Activated CD8-positive, alpha-beta memory T cell treated with anti-CD3 and anti-CD28 coated beads, Interleukin-2, amount 10 ng/mL, durations not matched to agents 7 days and 5 days (primary cell): ENCODE results near the gene COPB1. TPM values are rescaled to one million over a fixed set of nuclear protein-coding genes. Genes with fewer than 3 reads are reported as not detected.

ENCODE experiments used
- ATAC-seq: fragments of 150-1000 bp; cut with Tn5 transposase; one replicate; pipeline ENCODE4 v1.10.0; 2021; ENCODE audit warnings: moderate library complexity
- CTCF ChIA-PET: fragments of 350-600 bp; sonication (Branson Sonifier 250); formaldehyde crosslinking; loops from one replicate; lab custom pipeline; 2021; ENCODE audit warnings: antibody characterized with exemption; lab: Charles Lee
- DNase-seq: peaks from one replicate; pipeline ENCODE4 v3.0.0-alpha.2; 2020
- H3K27ac Mint-ChIP-seq: one replicate; pipeline ENCODE4 v1.8.0; 2021; ENCODE audit warnings: mild to moderate bottlenecking, mixed read lengths
- H3K27me3 Mint-ChIP-seq: one replicate; pipeline ENCODE4 v1.8.0; 2021; ENCODE audit warnings: mixed read lengths
- H3K36me3 Mint-ChIP-seq: one replicate; pipeline ENCODE4 v1.8.0; 2021; ENCODE audit warnings: mild to moderate bottlenecking, mixed read lengths
- H3K4me1 Mint-ChIP-seq: one replicate; pipeline ENCODE4 v1.8.0; 2021; ENCODE audit warnings: mixed read lengths
- H3K4me3 Mint-ChIP-seq: one replicate; pipeline ENCODE4 v1.8.0; 2021; ENCODE audit warnings: mild to moderate bottlenecking, moderate library complexity, mixed read lengths
- H3K9me3 Mint-ChIP-seq: one replicate; pipeline ENCODE4 v1.8.0; 2022; ENCODE audit warnings: low read depth, mixed read lengths
- total RNA-seq, 2 experiments: library from RNA; stranded (reverse); gene quantifications; one replicate each; pipeline ENCODE4 v1.2.3, GENCODE V29; 2021

The COPB1 gene
- total RNA-seq, 2 experiments from 2014 or later, result 74.7 to 106 TPM

GRCh38 chr11:14499178-14499559 is 442 bp downstream of the COPB1 start:
- H3K27ac Mint-ChIP-seq, result peak overlapping the region; percentile 97
- H3K27me3 Mint-ChIP-seq, result no peaks in the 10 kb centered on the region
- CTCF ChIA-PET, result interaction anchor here (1.1 to 3.2 kb wide), 5 partner anchors 10 to 576 kb away, joined by 4 to 22 read pairs (median 5); no protein-coding TSS in a partner anchor
- H3K4me3 Mint-ChIP-seq, result peak overlapping the region; percentile 79
- H3K4me1 Mint-ChIP-seq, result peaks cover 34% of the 10 kb centered on the region
- peak; percentile 38 for ATAC-seq
- H3K36me3 Mint-ChIP-seq, result peaks cover 32% of the 10 kb centered on the region
- DNase-seq, result peak; percentile 66
- no peaks in the 10 kb centered on the region for H3K9me3 Mint-ChIP-seq

GRCh38 chr11:14480716-14481115 is 18.9 kb downstream of the COPB1 start:
- Mint-ChIP-seq H3K27ac (peak overlapping the region; percentile 19), H3K4me3 (no peak overlapping the region), H3K9me3 (no peaks in the 10 kb centered on the region), H3K4me1 (peaks cover 8% of the 10 kb centered on the region), H3K36me3 (peaks cover 59% of the 10 kb centered on the region), H3K27me3 (no peaks in the 10 kb centered on the region)
- no peak for ATAC-seq
- CTCF ChIA-PET, result interaction anchor here (1.0 to 1.4 kb wide), 2 partner anchors 12 to 428 kb away, joined by 4 read pairs; no protein-coding TSS in a partner anchor
- no peak for DNase-seq

GRCh38 chr11:14471127-14471526 is 28.5 kb downstream of the COPB1 start:
- CTCF ChIA-PET, result interaction anchor here (1.2 to 1.6 kb wide), 2 partner anchors 14 to 16 kb away, joined by 3 to 4 read pairs; no protein-coding TSS in a partner anchor
- Mint-ChIP-seq H3K4me1 (peaks cover 29% of the 10 kb centered on the region), H3K36me3 (peaks cover 84% of the 10 kb centered on the region), H3K27ac (no peak overlapping the region), H3K9me3 (no peaks in the 10 kb centered on the region), H3K27me3 (no peaks in the 10 kb centered on the region), H3K4me3 (no peak overlapping the region)
- ATAC-seq, result no peak
- DNase-seq, result no peak

- CTCF ChIA-PET, result interaction anchor here (1.2 to 2.4 kb wide), 3 partner anchors 9 to 444 kb away, joined by 3 to 11 read pairs (median 4); partner anchors contain the start of gene COPB1
- Mint-ChIP-seq H3K9me3 (no peaks in the 10 kb centered on the region), H3K27ac (no peak overlapping the region), H3K4me3 (no peak overlapping the region), H3K4me1 (peaks cover 11% of the 10 kb centered on the region), H3K36me3 (peaks cover 45% of the 10 kb centered on the region), H3K27me3 (no peaks in the 10 kb centered on the region)
- DNase-seq, result no peak
- peak; percentile 57 for ATAC-seq
Observed at GRCh38 chr11:14463623-14464022, 36.0 kb downstream of the COPB1 start.

- Mint-ChIP-seq H3K36me3 (peaks cover 34% of the 10 kb centered on the region), H3K27ac (peak overlapping the region; percentile 8), H3K4me1 (no peaks in the 10 kb centered on the region), H3K9me3 (no peaks in the 10 kb centered on the region), H3K27me3 (no peaks in the 10 kb centered on the region), H3K4me3 (no peak overlapping the region)
- CTCF ChIA-PET, result interaction anchor here (1.0 kb wide), 1 partner anchor 446 kb away, joined by 3 read pairs; no protein-coding TSS in a partner anchor
- no peak for ATAC-seq
- DNase-seq, result no peak
Observed at GRCh38 chr11:14460147-14460546, 39.5 kb downstream of the COPB1 start.

- H3K4me1 Mint-ChIP-seq, result peaks cover 2% of the 10 kb centered on the region
- ATAC-seq (no peak), DNase-seq (no peak)
- no peak overlapping the region for H3K4me3 Mint-ChIP-seq
- H3K27me3 Mint-ChIP-seq, result no peaks in the 10 kb centered on the region
- H3K36me3 Mint-ChIP-seq, result peaks cover 34% of the 10 kb centered on the region
- no peaks in the 10 kb centered on the region for H3K9me3 Mint-ChIP-seq
- no peak overlapping the region for H3K27ac Mint-ChIP-seq
- CTCF ChIA-PET, result interaction anchor here (0.6 to 1.6 kb wide), 5 partner anchors 10 to 433 kb away, joined by 3 to 5 read pairs (median 3); partner anchors contain the start of gene CYP2R1
Observed at GRCh38 chr11:14458377-14458776, 41.2 kb downstream of the COPB1 start.

GRCh38 chr11:14455648-14456430 is 43.8 kb downstream of the COPB1 start:
- no peaks in the 10 kb centered on the region for H3K27me3 Mint-ChIP-seq
- H3K4me1 Mint-ChIP-seq, result peaks cover 5% of the 10 kb centered on the region
- DNase-seq (no peak), ATAC-seq (no peak)
- no peaks in the 10 kb centered on the region for H3K9me3 Mint-ChIP-seq
- H3K27ac Mint-ChIP-seq, result no peak overlapping the region
- CTCF ChIA-PET, result interaction anchor here (0.7 to 5.2 kb wide), 46 partner anchors 9 to 684 kb away, joined by 3 to 77 read pairs (median 4); no protein-coding TSS in a partner anchor
- H3K4me3 Mint-ChIP-seq, result no peak overlapping the region
- peaks cover 37% of the 10 kb centered on the region for H3K36me3 Mint-ChIP-seq

GRCh38 chr11:14454861-14455632 is 44.6 kb downstream of the COPB1 start:
- CTCF ChIA-PET, result interaction anchor here (0.7 to 5.2 kb wide), 48 partner anchors 8 to 683 kb away, joined by 3 to 77 read pairs (median 4); no protein-coding TSS in a partner anchor
- no peak for DNase-seq

GRCh38 chr11:14451825-14452224 is 47.8 kb downstream of the COPB1 start:
- H3K27ac Mint-ChIP-seq, result no peak overlapping the region
- CTCF ChIA-PET, result interaction anchor here (5.2 kb wide), 1 partner anchor 149 kb away, joined by 77 read pairs; no protein-coding TSS in a partner anchor
- H3K4me3 Mint-ChIP-seq, result no peak overlapping the region
- no peak for DNase-seq
- H3K27me3 Mint-ChIP-seq, result no peaks in the 10 kb centered on the region
- ATAC-seq, result no peak
- peaks cover 20% of the 10 kb centered on the region for H3K36me3 Mint-ChIP-seq
- no peaks in the 10 kb centered on the region for H3K9me3 Mint-ChIP-seq
- H3K4me1 Mint-ChIP-seq, result peaks cover 15% of the 10 kb centered on the region

More at GRCh38 chr11:14454861-14455632, 44.6 kb downstream of the COPB1 start:
- peak; percentile 20 for ATAC-seq
- H3K36me3 Mint-ChIP-seq, result peaks cover 36% of the 10 kb centered on the region
- H3K9me3 Mint-ChIP-seq, result no peaks in the 10 kb centered on the region
- H3K4me3 Mint-ChIP-seq, result no peak overlapping the region
- H3K4me1 Mint-ChIP-seq, result peaks cover 5% of the 10 kb centered on the region
- no peak overlapping the region for H3K27ac Mint-ChIP-seq
- no peaks in the 10 kb centered on the region for H3K27me3 Mint-ChIP-seq

- Mint-ChIP-seq H3K27ac (no peak overlapping the region), H3K36me3 (peaks cover 16% of the 10 kb centered on the region), H3K4me1 (peaks cover 25% of the 10 kb centered on the region), H3K9me3 (no peaks in the 10 kb centered on the region), H3K4me3 (no peak overlapping the region), H3K27me3 (no peaks in the 10 kb centered on the region)
- CTCF ChIA-PET, result interaction anchor here (0.6 to 1.0 kb wide), 3 partner anchors 9 to 148 kb away, joined by 3 to 7 read pairs (median 3); no protein-coding TSS in a partner anchor
- DNase-seq (no peak), ATAC-seq (no peak)
Observed at GRCh38 chr11:14449302-14449714, 50.3 kb downstream of the COPB1 start.

GRCh38 chr11:14448240-14448639 is 51.4 kb downstream of the COPB1 start:
- H3K27ac Mint-ChIP-seq, result no peak overlapping the region
- peaks cover 16% of the 10 kb centered on the region for H3K36me3 Mint-ChIP-seq

GRCh38 chr11:14446701-14447169 is 52.9 kb downstream of the COPB1 start:
- H3K27me3 Mint-ChIP-seq, result no peaks in the 10 kb centered on the region
- no peak for DNase-seq
- no peaks in the 10 kb centered on the region for H3K9me3 Mint-ChIP-seq
- CTCF ChIA-PET, result interaction anchor here (1.2 to 1.3 kb wide), 2 partner anchors 9 to 73 kb away, joined by 3 to 4 read pairs; no protein-coding TSS in a partner anchor
- H3K36me3 Mint-ChIP-seq, result peaks cover 14% of the 10 kb centered on the region
- H3K4me1 Mint-ChIP-seq, result peaks cover 23% of the 10 kb centered on the region
- H3K4me3 Mint-ChIP-seq, result no peak overlapping the region
- ATAC-seq, result no peak
- no peak overlapping the region for H3K27ac Mint-ChIP-seq

More at GRCh38 chr11:14448240-14448639, 51.4 kb downstream of the COPB1 start:
- Mint-ChIP-seq H3K9me3 (no peaks in the 10 kb centered on the region), H3K4me1 (peaks cover 25% of the 10 kb centered on the region), H3K4me3 (no peak overlapping the region), H3K27me3 (no peaks in the 10 kb centered on the region)
- ATAC-seq, result no peak
- DNase-seq, result no peak
- CTCF ChIA-PET, result interaction anchor here (1.3 kb wide), 1 partner anchor 74 kb away, joined by 4 read pairs; no protein-coding TSS in a partner anchor
